HG02943 (cell line): ENCODE measurements around the gene TM4SF4.

Source experiments
- ATAC-seq: cut with Tn5 transposase; IDR thresholded peaks from one replicate; pipeline ENCODE4 v1.9.1; 2021; ENCODE audit warnings: mild to moderate bottlenecking, low read depth, moderate library complexity; ENCODE audit not compliant: unreplicated experiment

The TM4SF4 gene

DNA sequence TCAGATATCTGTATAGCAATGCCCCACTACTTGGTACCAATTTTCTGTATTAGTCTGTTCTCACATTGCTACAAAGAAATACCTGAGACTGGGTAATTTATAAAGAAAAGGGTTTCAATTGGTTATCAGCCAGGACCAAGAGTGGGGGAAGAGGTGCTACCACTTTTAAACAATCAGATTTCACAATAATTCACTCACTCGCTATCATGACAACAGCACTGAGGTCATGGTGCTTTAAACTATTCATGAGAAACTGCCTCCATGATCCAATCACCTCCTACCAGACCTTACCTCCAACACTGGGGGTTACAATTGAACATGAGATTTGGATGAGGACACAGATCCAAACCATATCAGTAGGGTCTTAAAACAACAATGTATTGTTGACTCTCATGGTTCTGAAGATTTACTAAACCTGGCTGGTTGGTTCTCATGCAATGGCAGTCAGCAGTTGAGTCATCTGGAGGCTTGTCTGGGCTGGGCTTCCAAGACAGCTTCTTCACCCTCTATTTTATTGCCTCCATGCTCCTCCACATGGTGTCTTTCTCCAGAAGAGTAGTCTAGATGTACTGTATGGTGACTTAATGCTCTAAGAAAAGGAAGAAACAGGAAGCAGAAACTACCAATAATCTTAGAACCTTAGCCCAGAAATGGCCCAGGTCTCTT lies 21.2 kb upstream of the TM4SF4 start:
- ATAC-seq, result no peak

DNA sequence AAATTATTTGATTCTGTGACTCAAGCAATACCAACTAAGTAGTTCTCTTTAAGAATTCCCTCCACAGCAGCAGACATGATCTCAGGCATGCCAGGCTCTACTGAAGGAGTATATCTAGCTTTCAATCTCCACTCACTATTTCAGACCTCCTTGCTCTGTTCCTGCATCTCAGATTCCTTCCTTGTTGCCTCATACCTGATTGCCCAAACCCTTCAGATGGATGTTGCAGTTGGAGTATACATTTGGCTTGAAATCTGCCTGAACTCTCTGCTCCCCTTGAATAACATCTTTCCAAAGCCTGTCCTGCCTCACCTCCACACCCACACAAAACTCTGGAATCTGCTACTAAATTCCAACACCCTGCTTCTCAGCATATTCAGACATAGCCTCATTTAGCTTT lies 19.8 kb upstream of the TM4SF4 start:
- no peak for ATAC-seq

GRCh38 chr3:149455366-149455765 lies 19.1 kb upstream of the TM4SF4 start:
- ATAC-seq, result no peak

- ATAC-seq, result no peak
Measured at GRCh38 chr3:149455989-149456388, 18.5 kb upstream of the TM4SF4 start.

DNA sequence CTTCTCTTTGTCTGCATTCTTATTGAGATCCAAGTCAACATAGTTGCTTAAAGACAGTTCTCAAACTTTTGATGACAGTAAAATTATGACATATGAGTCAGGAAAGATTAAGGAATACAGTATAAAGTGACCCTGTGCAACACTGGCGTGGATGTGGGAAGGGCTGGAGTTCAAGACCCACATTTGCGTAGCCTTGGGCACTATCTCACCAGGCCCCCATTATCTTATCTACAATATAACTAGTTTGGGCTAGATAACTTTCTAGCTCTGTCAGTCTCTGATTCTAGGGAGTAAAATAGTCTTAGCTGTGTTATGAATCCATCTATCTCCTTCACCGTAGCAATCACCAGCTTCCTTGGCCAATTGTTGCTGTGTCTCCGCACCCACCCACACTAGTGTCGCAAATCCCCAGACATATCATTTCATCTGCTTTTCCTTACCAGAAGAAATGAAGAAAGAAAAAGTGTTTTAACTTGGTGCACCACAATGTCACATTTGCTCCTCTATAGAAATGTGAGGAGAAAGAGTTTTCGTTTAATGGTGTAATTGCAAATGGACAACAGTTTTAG lies 14.9 kb upstream of the TM4SF4 start:
- no peak for ATAC-seq

DNA sequence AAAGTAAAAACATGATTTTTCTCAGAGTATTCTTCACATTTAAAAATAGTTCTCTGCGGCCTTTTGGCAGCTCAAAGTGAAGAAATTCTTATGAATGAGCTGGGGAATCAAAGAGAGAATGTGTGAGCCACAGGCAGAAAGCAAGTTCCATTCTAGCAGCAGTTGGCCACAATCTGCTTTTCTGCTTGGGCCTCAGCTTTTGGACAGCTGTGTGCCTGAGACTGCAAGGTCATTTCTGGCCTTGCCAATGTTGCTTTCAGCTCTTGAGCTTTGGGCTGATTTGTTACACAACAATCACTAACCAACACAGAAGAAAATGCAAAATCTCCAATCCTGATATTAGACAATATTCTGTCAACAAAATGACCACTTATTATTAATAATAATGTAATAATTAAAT lies 14.4 kb upstream of the TM4SF4 start:
- no peak for ATAC-seq

GRCh38 chr3:149462051-149462450 lies 12.4 kb upstream of the TM4SF4 start:
- no peak for ATAC-seq

GRCh38 chr3:149462581-149463011 lies 11.9 kb upstream of the TM4SF4 start:
- no peak for ATAC-seq

DNA sequence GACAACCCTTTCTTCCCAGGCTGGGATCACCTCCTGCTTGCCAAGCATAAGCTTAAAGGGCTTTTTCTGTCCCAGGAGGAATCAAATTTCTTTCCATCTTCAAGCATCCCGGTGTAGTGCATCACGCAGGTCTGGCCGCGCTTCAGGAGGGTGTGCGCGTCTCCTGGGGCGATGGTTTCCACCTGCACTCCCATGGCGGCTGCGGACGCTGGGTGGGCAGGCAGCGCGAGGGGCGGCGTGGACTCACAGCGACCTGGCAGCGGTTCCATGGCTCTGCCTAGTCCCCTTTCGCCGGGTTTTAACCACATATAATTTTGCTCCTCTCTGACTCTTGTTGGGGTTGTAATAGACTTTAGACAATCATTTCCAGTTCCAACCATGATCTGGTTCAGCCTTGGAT lies 10.6 kb upstream of the TM4SF4 start:
- ATAC-seq, result no peak

GRCh38 chr3:149464542-149465328 lies 9.8 kb upstream of the TM4SF4 start:
- no peak for ATAC-seq

DNA sequence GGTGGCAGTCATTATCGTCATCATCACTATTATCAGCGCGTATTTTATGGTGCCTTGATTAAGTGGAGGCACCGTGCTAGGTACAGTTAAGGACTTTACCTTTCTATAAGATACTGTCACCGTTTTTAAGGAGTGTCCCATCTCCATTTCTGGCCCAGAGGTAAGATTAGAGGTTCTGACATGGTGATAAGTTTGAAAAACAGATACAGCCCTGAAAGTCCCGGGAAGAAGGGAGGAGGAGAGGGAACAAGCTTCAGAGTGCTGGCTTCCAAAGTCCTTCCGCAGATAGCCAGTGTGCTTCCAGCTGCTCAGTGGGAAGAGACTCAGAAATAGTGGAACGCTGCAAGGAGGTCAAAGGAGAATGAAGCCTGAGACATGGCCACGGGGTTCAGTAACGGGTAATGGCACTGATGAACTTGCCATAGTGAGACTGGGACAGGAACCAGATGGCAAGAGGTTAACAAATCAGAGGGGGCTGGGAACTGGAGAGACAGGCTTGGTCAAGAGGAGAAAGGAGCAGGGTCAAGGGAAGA lies 9.1 kb upstream of the TM4SF4 start:
- ATAC-seq, result no peak

- ATAC-seq, result no peak
Measured at GRCh38 chr3:149466192-149466591, 8.3 kb upstream of the TM4SF4 start.

DNA sequence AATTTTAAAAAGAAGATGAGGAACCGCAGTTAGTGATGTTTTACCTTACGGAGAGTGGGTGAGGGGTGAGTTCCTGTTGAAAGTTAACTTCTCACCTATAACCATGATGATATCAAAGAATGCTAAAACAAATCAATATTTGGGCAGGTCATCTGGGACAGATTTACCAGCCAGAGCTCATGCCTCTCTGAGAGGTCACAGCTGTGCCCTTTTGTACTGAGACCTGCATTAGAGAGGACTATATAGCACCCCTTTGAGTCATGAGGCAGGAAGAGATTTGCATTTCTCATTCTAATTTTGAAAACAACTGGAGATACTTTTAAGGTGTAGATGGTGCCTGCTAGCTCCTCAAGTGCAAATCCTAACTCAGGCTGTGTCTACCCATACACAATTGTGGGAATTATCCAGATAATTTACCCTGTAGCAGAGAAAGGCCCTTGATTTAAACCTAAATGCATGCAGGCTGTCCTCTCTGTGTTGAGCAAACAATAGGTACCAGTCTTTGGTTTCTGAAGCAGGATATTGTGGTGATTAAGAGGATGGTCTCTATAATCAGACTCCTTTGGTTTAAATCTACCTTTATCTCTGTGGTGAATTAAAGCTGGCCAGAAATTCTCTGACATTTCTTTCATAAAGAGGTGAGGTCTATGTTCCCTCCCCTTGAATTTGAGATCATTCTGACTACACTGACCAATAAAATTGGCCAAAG lies 5.8 kb upstream of the TM4SF4 start:
- peak; percentile 90 for ATAC-seq

DNA sequence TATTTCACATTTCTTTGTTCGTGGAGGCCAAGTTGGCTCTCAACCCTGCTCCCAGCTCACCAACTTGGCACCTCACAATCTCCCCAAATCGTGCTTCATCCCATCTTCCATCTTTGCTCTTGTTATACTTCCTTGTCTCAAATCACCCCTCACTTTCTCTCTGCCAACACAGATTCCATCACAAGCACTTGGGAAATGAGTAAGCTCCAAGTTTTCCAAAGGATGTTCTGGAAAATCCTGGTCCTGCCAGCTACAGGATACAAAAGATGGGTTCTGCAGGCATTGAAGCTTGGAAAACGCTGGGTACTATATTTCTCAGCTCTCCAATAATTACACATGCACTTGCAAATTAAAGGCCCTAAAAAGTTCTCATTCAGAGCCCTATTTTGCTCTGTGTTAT lies 4.1 kb upstream of the TM4SF4 start:
- no peak for ATAC-seq

DNA sequence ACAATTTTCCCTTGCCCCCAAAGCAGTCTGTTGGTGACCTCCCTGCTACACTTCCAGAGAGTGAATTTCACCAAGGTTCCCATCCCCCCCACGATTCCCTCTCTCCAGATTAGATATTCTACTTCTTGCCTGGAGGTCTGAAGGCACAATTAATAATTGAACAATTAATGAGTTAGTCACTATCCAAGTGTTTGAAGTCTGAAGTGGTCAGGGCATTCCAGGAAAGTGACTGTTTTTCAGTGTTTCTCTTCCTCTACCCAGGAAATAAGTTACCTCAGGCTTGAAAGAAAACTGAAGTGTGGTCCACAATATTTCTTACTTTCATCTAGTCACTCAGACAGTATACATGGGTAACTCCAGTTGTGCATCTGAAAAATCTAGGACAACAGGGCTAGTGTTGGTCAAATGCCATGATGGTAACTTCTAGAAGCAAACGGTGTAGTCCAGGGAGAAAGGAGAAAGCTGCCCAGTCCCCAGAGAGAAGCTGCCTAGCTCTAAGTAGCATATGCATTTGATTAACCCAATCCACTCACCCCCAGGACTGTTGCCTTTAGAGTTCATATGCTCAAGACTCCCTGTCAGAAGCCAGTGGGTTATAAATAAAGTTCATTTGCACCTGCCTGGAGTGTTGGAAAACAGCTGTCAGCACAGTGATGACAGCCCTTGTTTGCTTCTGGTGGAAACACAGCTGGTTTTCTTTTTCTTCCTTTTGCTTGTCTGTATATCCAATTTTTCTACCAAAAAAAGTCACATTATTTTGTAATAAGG lies 2.3 kb upstream of the TM4SF4 start:
- no peak for ATAC-seq

DNA sequence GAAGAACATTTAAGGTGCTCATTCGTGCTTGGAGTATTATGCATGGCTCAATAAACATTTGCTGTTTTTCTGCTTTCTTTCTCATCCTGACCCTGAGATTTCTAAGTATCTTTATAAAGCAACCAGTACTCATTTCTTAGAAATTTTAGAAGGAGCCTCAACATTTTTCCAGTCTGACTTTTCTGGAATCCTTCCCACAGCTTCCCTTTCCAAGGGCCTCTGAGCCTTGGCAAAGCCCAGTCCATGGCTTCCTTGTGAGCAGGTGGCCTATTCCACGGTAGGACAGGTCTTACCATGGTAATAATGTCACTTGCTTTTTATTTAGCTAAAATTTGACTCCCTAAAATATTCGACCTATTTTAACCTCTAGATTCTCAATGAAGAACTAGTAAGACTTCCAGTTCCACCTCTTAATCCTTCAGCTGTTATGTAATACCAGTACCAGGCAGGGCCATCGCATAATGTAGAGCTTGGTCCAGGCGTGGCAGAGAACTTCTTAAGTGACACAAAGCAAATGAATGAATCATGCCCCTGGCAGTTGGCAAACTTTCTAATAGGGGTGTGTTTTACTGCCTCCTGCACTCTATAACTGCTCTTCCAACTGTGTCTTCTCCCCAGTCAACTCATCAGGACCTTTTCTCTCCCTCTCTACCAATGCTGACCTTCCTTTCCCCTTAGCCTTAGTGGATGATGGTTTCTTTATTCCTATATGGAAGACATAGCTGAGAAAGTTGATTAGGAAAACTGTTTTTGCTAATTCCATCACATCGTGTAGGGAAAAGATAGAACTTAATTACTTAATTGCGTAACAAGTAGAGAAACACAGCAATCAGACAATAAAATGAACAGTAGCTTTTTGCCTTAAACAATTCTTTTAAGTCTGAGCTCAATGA lies 894 bp upstream of the TM4SF4 start:
- ATAC-seq, result no peak

- no peak for ATAC-seq
Measured at GRCh38 chr3:149475451-149476060, 1.1 kb downstream of the TM4SF4 start.

DNA sequence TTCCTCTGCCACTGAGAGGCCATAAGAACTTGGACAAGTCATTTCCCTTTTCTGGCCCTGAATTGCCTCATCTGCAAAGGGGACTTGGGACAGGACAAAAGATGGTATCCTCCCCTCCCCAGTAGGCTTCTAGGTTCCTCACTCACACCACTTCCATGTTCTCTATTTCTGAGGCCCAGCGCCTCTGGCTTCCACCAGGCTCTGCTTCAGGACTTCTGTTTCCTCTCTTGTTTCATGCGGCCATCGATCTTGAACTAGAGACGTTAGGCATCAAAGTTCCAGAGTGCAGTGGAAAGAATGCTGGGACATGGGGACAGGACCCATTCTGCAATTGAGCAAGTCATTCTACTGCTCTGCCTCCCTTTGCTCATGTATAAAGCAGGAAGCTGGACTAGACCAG lies 1.7 kb downstream of the TM4SF4 start:
- ATAC-seq, result no peak
